Islet precursor cell (in vitro differentiated cells): ENCODE results near the gene SLC35E1.

Experiments used
- DNase-seq: peaks from one replicate; pipeline ENCODE4 v3.0.0-alpha.2; 2018

The SLC35E1 gene

DNA sequence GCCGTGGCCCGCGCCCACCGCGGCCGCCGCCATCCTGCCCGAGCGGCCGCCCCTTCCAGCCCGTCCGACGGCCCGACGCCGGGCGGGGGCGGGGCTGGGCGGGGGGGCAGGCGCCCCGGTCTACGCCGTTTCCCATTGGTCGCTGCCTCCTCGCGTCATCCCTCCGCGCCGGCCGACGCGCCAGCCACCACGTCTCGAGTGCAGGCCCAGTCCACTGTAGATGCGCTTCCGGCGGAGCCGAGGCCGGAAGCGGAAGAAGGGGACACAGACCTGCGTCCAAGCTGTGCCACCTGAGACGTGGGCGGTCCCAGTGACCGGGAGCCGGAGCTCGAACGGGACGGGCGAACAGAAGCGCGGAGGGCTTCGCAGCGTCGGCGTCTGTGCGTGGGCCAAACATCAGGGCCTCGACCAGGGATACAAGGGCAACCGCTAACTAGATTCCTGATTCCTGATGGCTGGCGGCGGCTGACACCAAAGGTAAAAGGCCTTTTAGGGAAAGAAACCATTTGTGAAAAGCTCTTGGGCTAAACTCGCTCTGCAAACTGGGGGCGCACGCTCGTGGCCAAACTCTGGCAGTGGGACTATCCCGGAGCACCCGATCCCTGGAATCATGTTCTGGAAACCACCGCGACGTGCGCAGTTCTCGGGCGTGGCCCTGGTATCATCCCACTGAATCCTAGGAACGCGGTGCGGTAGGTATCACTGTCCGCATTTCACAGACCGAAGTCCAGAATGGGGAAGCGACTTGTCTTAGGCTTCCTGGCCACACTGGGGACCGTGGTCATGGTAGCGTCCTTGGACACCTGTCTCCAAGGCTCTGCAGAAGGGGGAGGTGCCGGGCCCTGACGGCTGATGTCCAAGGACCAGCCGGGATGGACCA, at the start of gene SLC35E1:
TSS of gene SLC35E1 (minus strand) at position 84 of the 880 bp plus-strand sequence. CDS start at position 33, 51 bp downstream.
- DNase-seq: peak; percentile 99

DNA sequence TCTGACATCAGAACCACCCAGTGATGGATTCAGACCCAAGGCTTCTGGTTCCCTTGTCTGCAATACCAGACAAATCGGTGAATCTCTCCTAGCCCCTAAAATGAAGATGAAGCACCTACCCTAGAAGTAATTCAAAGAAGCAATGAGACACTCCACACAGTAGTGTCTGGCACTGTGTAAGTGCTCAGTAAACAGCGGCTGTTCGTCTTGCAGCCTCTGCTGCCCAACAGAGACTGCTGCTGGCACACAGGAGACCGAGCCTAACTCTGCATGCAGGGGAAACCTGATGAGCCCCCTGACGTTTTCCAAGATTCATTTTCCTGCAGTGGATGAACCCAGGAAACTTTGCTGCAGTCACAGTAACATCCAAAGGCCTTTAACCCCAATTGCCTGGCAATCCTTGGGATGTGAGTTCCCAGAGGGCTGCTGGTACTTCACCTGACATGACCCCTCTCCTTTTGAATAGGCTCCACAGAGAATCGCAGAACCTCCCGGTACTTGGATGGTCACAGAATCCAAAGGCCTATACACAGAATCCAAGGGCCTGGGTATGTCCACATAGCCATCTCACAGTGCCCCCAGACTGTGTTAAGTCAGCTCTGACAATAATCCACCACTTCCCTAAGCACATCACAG, 49.1 kb upstream of the SLC35E1 start:
- no peak for DNase-seq

DNA sequence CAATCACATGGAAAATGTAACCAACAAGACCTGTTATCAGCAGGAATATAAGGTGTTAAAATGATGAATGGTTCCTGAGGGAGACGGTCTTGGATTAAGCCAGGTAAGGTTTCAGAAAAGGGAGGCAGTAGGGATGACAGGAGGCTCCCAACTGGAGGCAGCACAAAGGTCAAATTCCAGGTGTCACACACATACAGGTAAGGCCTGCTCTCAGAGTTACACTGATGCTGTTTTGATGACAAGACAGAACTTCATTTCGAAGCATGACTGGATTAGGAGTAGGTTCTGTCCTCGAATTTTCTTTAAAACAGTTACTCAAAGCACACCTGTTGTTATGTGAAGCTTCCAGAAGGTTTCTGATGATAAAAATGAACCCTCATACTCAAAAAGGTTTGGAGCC, 48.4 kb upstream of the SLC35E1 start:
- DNase-seq: no peak

DNA sequence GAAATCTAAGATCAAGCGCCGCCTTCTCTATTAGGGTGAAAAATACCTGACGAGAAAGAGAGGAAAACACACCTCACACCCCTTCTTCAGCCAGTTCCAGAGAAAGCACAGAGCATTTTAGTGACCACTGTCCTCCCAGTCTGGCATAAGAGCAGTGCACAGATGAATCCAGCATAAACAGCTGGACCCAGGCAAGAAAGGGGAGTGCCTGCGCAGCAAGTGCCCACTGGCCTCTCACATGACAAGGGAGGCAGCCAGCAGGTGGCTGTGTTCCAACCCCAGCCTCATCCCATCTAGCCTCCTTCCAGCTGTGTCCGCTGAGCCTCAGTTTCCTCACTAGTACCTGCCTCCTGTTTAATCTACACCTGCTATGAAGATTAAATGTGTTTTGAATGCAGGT, 47.8 kb upstream of the SLC35E1 start:
- DNase-seq: no peak

DNA sequence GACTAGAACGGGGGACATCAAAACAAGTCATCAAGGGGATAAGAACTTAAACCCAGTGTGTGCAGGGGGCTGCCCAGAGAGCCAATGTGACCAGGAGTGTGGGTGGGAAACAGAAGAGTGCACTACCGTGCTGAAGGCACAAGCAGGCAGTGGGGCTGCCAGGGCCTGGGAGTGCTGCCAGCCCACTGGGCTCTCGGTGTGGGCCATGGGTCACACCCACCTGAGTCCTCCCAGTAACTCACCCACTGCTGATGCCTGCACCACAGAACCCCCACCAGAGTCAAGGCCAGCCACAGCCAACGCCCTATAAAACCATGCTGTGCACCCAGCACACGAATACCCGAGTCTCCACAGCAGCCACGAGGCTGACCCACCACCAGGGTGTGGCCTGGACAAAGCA, 47.2 kb upstream of the SLC35E1 start:
- DNase-seq: no peak

DNA sequence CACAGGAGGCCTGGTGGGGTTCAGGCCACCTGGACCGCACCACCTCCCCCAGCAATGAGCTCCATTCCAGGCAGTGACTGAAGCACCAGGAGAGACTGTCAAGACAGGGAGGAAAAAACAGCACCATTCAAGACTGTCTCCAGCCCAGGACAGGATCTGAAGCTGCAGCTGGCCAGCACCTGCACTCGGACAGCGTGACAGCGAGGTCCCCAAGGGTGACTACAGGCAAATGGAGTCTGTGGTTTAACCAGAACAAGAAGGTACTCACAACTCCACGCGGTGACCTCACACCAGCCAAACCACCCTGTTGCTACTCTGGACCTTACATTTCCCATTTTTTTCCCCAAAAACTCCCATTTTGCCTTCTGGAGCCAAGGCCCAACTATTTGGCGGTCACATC, 46.0 kb upstream of the SLC35E1 start:
- DNase-seq: no peak

DNA sequence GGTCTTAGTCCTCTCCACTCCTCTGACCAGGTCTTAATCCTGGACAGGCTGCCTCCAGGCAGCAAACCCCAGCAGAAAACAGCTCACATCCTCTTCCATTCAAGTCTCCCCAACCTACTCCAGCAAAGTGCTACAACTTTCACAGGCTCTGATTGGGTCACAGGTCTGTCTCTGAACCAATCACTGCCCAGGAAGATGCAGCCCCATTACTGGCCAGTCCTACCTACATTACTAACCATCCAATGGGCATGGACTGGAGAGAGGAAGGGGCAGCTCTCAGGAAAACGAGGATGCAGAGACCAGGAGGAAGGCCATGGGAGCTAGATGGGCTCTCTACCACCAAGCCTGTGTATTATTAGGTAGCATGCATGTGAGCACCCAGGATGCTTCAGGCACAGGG, 43.6 kb upstream of the SLC35E1 start:
- DNase-seq: no peak

DNA sequence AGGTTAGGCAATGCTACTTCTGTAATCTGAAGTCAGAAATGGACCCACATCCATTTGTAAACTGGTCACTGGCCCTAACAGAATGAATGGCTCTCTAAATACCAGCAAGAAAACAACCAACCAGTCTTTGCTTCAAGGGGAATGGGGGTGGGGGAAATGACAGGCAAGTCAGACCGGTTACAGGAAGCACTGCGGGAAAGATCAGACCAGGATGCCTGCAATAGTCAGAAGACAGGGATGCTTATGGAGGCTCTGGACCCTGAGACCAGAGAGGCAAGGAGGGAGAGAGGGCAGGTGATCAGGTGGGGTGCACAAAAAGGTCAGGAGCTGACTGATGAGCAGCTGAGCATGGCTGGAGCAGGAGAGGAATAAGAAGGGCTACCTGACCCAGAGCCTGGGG, 42.7 kb upstream of the SLC35E1 start:
- peak; percentile 87 for DNase-seq

DNA sequence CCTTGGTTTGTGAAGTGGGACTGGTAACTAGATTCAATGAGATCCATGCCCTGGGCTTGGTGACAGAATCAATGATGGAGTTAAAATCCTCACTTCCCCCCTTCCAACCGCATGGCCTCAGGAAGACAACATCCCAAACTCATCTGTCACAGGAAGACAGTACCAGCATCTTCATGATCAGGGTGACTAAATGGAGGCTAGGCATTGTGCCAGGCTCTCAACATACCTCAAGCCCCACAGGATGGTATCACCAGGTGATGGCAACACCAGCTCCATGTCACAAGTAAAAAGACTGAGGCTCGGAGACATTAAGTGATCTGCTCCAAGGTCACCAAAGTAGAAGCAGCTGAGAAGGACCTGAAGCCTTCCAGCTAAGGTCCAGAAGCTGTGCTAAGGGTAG, 41.6 kb upstream of the SLC35E1 start:
- no peak for DNase-seq

DNA sequence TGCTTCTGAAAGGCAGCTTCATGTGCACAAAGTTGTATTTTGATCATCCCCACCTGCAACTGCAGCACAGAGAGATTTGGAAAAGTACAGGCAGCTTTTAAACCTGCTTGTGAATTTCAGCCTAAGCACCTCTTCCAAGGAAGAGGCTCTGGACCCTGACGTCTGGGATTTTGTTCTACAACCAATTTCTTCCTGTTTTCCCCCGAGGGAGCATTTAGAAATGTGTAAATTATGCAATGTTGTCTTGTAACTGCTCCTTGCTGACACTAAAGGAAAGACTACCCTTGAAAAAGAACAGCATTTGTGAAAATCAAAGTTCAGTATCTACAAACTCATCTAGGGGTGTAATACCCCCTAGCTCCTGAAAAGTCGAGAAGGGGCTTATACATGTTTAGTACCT, 40.4 kb upstream of the SLC35E1 start:
- no peak for DNase-seq

DNA sequence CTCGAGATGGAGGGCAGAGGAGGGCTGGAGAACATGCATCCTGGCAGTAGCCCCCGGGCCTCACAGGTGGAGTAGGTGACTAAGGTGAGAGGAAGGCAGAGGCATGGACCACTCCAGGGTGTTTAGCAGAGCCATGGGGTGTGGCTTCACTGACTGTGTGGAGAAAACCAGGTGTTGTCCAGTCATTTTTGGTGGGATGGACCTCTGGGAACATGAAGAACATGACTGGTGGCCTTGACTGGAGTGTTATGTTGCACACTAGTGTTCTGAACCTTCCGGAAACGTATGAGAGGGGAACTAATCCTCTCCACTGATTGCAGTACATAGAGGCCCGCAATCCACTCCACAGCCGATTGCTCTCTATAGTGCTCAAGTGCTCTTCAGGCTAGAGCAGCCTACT, 38.9 kb upstream of the SLC35E1 start:
- no peak for DNase-seq

DNA sequence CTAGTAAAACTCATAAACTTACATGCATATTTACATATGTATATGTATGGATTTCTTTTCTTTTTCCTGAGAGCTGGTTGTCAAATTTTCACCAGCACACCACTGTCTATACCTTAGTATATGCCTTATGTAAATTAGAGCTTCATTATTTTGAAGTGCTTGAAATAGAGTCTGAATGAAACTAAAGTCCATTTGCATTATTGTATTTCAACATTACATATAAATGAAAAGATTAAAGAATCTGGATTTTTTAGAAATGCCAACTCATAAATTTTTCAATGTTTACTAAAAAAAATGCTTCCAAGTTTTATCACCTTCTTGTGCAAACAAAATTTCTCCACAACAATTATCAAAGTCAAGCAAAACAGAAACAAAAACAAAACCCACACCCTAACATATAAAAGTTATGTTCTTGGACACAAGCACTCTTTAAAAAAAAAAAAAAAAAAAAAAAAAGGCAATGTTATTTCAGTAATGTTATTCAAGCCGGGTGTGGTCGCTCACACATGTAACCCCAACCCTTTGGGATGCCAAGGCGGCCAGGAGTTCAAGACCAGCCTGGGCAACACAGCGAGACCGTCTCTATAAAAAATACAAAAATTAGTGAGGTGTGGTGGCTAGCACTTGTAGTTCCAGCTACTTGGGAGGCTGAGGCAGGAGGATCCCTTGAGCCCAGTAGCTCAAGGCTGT, 37.4 kb upstream of the SLC35E1 start:
- no peak for DNase-seq

DNA sequence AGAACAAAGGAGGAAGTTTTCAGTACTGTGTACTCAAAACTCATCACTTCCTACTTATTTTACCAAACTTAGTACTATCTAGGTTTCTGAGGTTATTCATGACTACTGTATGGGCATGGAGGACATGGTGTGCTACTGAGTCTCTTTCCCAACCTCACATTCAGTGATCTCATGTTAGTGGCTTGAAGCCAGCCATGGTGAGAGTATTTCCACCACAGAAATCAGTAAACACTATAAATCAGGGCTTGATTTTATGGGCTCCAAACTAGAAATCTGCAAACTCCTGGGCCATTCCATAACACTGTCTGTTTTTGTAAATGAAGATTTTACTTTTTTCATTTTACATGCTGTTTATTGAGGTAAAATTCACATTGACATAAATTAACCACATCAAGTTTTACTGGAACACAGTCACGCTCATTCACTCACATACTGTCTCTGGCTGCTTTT, 36.1 kb upstream of the SLC35E1 start:
- DNase-seq: no peak

DNA sequence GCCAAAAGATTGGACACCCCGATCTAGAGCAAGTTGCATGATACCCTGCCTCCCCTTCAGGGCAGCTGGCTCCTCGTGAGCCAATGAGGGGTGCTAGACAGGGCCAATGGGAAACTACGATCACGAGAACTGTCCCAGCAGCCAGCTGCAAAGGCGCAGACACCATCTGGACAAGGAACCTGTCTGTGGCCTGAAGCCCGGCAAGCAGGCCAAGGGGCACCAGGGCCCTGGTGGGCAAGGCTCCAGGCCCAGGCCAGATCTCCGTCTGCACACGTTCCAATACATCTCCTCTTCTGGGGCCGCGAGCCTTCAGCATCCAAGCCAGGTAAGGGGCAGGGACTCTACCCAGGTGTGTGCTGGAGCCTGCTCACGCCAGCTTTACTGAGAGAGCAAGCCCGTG, 35.6 kb upstream of the SLC35E1 start:
- DNase-seq: no peak

DNA sequence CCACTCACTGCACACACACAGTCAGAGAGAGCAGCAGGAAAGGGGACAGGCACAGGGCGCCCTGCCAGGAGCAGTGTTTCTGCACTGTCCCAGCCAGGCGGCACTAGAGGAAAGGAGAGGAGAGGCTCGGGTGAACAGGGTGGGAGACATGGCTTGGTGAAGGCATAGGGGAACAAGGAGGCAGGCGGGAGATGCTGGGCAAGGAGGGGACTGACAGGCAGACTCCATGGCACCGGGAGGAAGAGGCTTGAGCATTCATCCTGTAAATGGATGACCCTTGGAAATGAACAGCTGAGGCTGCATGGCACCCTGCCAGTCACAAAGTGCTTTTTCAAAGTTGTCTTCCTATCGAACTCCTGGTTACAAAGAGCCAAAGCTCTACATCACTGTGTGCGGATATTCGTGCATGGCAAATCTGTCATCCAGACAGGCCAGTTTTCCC, 33.4 kb upstream of the SLC35E1 start:
- no peak for DNase-seq

DNA sequence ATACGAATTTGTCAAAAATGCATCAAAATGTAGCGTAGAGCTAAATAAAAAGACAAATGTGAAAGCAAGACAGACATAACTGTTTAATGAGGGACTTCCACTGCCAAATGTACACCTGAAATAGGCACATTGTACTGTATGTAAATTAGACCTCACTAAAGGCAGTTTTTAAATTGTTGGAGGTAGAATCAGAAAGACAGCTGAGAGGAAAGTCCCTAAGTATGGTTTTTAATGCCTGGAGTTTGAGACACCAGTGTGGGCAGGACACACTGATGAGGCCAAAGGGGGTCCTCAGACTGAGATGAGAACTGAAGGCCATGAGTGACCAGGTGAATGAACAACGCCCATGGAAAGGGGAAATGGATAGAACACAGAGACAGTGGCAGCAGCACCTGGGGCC, 32.9 kb upstream of the SLC35E1 start:
- DNase-seq: no peak

DNA sequence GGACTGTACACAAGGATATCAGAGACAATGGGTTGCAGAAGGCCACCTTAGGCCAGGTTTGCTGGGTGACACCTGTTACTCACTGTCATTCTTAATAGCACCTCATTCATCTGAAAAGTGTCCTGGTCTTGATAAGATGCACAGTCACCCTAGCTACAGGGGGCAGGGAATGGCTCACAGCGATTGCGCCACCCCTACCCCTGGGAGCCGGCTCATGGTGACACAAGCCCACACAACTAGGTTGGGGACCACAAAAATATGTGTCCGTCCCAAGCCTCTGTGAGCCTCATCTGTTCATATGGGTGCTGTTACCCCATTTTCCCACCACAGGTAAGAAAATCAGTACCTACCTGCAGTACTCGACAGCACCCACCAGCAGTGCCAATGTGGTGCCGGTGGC, 32.4 kb upstream of the SLC35E1 start:
- no peak for DNase-seq

DNA sequence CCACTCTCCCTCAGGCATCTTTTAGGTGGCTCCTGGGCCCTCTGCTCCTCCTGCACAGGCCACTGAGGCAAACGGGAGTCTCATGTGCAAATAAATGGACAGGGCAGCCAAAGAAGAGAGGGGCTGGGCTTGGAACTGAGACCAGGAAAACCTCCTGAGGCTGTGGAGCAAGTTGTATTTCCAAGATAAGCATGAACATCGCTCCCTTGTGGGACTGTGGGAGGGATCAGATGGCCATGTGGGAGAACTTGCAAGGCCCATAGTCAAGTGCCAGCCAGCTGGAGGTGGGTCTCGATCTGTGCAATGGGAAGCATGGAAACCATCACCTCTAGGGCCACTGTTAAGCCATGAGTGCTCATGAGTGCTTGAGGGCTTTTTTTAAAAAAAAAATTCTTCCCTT, 30.9 kb upstream of the SLC35E1 start:
- no peak for DNase-seq

DNA sequence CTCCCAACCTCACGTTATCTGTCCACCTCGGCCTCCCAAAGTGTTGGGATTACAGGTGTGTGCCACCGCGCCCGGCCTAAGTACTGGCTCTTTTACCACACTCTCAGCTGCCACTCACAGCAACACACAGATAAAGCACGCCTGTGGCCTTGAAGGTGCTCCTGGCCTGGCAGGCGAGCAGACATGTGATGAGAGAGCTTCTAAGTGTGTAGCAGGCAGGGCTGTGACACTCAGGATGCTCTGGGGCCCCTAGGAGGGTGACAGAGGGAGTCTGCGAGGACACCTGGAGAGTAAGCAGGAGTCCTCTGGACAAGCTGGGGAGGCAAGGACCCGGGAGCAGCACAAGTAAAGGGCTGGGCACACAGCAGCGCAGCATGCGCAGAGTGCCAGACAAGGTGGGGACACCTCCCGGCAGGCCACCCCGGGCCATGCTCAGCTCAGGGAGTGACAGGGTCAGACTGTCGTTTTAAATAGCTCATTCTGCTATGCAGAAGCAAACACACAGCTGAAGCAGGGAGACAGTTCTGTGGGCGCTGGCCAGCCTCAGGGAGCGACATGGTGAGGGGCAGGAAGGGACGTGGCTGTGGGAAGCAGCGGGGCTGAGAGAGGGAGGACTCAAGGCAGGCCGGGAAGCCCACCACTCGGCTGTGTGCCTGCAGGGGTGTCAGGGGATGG, 29.3 kb upstream of the SLC35E1 start:
- DNase-seq: no peak

DNA sequence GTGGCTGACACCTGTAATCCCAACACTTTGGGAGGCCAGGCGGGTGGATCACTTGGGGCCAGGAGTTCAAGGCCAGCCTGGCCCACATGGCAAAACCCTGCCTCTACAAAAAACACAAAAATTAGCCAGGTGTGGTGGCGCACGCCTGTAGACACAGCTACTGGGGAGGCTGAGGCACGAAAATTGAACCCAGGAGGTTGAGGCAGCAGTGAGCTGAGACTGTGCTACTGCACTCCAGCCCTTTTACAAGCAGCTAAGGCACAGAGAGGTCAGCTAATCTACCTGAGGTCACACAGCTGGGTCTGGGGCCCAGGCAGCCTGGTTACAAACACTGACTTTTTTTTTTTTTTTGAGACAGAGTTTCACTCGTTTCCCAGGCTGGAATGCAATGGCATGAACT, 28.6 kb upstream of the SLC35E1 start:
- DNase-seq: no peak

DNA sequence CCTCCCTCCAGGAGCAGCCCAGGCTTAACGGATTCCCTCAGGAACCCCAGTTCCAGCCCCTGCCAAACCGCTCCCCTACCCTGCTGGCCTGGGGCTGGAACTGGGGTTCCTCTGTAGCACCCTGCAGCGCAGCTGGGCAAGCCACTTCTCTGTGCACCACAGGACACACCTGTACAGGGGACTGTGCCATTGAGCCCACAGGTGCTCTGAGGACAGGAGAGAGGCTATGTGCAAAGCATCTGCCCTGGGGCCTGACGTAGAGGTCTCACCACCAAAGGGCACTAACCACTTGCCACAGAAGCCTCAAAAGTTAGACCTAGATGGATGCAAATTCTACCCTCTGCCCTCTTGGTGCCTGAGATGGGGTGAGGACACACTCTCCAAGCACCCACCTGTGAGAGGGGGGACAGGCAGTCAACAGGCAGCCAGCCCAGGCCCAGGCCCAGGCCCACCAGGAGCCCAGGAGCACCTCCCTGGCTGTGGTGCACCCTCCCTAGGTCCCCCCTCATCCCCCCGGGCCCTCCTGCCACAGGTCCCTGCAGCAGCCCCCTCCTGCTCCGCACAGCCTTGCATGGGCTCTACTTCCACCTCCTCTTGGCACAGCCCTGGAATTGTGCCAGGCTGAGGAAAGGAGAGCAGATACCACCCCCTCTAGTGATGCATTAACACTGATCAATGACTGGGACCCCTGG, 27.6 kb upstream of the SLC35E1 start:
- no peak for DNase-seq

DNA sequence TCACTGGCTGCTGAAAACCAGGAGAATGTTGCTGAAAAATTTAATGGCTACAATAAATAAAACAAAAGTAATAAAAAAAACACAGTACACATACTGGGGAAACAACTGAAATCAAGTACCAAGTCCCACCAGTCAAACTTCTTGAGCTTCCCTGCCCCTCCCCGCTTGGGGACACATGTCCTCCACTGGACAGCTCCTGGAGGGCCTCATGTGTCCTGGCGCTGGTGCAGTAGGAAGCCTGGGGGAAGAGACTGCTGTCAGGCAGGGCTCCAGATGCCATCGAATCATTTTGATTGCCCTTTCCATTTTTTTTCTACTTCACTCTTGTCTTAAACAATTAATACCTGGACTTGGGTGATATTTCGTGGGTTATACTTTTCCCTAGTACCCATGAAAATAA, 26.6 kb upstream of the SLC35E1 start:
- no peak for DNase-seq

DNA sequence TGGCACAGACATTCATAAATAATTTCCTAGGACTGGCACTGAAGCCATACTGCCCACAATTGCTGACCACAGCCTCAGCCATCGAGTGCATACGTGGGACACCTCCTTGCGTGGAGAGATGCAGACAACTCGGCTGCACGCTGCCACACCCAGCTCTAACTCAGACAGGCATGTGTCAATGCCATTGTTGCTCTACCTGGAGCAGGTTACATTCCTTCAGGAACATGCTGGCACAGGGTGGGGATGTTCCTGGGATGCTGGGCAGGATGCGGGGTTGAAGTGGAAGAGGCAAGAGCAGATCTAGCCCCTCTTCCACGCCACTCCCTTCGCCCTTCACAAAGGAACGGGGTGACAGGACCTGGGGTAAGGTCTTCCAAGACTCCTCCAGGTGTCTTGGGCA, 24.2 kb upstream of the SLC35E1 start:
- no peak for DNase-seq
